SK-N-MC (cell line): ENCODE results near the gene SOCS6.

ENCODE experiments used
- DNase-seq: peaks from one replicate; pipeline ENCODE4 v3.0.0-alpha.2; 2011; ENCODE audit warnings: low read depth, low spot score
- H3K27ac ChIP-seq: fragments of 200-600 bp; sonication (generic); 2 replicates; pipeline ENCODE4 v1.5.1; 2016; ENCODE audit warnings: mixed run types
- H3K36me3 ChIP-seq: fragments of 200-600 bp; sonication (generic); 2 replicates; pipeline ENCODE4 v1.6.1; 2017; ENCODE audit warnings: antibody characterized with exemption, low read length, mixed read lengths; ENCODE audit not compliant: insufficient read depth
- H3K4me3 ChIP-seq: fragments of 200-600 bp; sonication (generic); 2 replicates; pipeline ENCODE4 v1.5.1; 2016
- H3K9ac ChIP-seq: fragments of 200-600 bp; sonication (generic); 2 replicates; pipeline ENCODE4 v1.8.0; 2017; ENCODE audit warnings: mixed run types, mixed read lengths; ENCODE audit not compliant: insufficient read length
- H3K9me3 ChIP-seq: fragments of 200-600 bp; sonication (generic); 2 replicates; pipeline ENCODE4 v1.6.1; 2017; ENCODE audit warnings: low read depth, mild to moderate bottlenecking, antibody characterized with exemption, low read length, moderate library complexity, mixed read lengths
- EZH2 ChIP-seq: fragments of 200-600 bp; sonication (generic); IDR thresholded peaks from one replicate; pipeline ENCODE4 v1.6.1; 2017; ENCODE audit warnings: antibody characterized with exemption
- FOXP2 ChIP-seq: optimal IDR thresholded peaks from 2 replicates; pipeline ENCODE3; 2011; ENCODE audit warnings: mild to moderate bottlenecking, moderate library complexity; ENCODE audit not compliant: insufficient read depth; ENCODE audit errors: extremely low read length, control extremely low read depth
- POLR2AphosphoS5 ChIP-seq: IDR thresholded peaks from 2 replicates; pipeline ENCODE4 v1.6.1; 2012; ENCODE audit warnings: mild to moderate bottlenecking, low read depth, low read length, borderline replicate concordance

SOCS6 gene

GRCh38 chr18:70322928-70323327 is 34.1 kb downstream of the SOCS6 start:
- H3K36me3 ChIP-seq = peaks cover 11% of the 10 kb centered on the region; the same call in 1 of the 2 replicates
- no peak overlapping the region for H3K4me3 ChIP-seq
- no peak for DNase-seq
- no peak overlapping the region for H3K9ac ChIP-seq
- TF ChIP-seq POLR2AphosphoS5 (no peak), FOXP2 (no peak), EZH2 (no peak)
- no peaks in the 10 kb centered on the region for H3K9me3 ChIP-seq
- H3K27ac ChIP-seq = no peak overlapping the region

DNA sequence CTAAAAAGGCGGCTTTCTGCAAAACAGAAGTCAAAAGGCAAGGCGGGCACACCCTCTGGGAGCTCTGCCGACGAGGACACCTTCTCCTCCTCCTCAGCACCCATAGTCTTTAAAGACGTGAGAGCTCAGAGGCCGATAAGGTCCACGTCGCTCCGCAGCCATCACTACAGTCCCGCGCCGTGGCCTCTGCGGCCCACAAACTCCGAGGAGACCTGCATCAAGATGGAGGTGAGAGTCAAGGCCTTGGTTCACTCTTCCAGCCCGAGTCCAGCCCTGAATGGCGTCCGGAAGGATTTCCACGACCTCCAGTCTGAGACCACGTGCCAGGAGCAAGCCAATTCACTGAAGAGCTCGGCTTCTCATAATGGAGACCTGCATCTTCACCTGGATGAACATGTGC is 36.1 kb downstream of the SOCS6 start:
- H3K9me3 ChIP-seq = no peaks in the 10 kb centered on the region
- no peak overlapping the region for H3K4me3 ChIP-seq
- no peak overlapping the region for H3K9ac ChIP-seq
- H3K27ac ChIP-seq = no peak overlapping the region
- DNase-seq = no peak
- TF ChIP-seq EZH2 (no peak), FOXP2 (no peak), POLR2AphosphoS5 (no peak)
- peaks cover 11% of the 10 kb centered on the region; the same call in 1 of the 2 replicates for H3K36me3 ChIP-seq

GRCh38 chr18:70326255-70326654 is 37.4 kb downstream of the SOCS6 start:
- Histone ChIP-seq H3K9me3 (no peaks in the 10 kb centered on the region), H3K4me3 (no peak overlapping the region), H3K36me3 (peaks cover 11% of the 10 kb centered on the region; the same call in 1 of the 2 replicates), H3K9ac (no peak overlapping the region), H3K27ac (no peak overlapping the region)
- TF ChIP-seq FOXP2 (no peak), POLR2AphosphoS5 (no peak), EZH2 (no peak)
- no peak for DNase-seq

DNA sequence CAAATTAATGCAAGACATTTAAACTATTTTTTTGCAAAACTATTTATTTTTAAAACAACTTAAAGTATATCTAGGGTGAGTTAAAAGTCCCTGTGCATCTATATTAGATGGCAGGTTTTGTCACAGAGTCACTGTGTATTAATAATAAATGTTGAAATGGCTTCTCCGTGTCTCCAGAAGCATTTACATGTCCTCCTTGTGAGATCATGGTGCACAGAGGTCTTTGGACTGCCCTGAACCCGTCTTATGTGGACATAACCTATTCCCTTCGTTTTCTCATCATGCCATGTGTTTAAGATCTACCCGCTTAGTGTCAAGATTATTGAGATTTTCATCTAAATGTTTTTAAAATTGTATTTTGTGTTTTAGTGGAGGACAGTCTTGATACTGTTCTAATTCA is 39.3 kb downstream of the SOCS6 start:
- Histone ChIP-seq H3K4me3 (no peak overlapping the region), H3K36me3 (peaks cover 11% of the 10 kb centered on the region; the same call in 1 of the 2 replicates), H3K9ac (no peak overlapping the region), H3K9me3 (no peaks in the 10 kb centered on the region), H3K27ac (no peak overlapping the region)
- no peak for DNase-seq
- no peak for TF ChIP-seq EZH2
- no peak for TF ChIP-seq FOXP2

- Histone ChIP-seq H3K27ac (no peak overlapping the region), H3K36me3 (peaks cover 11% of the 10 kb centered on the region; the same call in 1 of the 2 replicates), H3K4me3 (no peak overlapping the region), H3K9me3 (no peaks in the 10 kb centered on the region), H3K9ac (no peak overlapping the region)
- DNase-seq = no peak
- TF ChIP-seq FOXP2 = no peak
- no peak for TF ChIP-seq EZH2
- no peak for TF ChIP-seq POLR2AphosphoS5
Observed at GRCh38 chr18:70329071-70329470, 40.2 kb downstream of the SOCS6 start.

DNA sequence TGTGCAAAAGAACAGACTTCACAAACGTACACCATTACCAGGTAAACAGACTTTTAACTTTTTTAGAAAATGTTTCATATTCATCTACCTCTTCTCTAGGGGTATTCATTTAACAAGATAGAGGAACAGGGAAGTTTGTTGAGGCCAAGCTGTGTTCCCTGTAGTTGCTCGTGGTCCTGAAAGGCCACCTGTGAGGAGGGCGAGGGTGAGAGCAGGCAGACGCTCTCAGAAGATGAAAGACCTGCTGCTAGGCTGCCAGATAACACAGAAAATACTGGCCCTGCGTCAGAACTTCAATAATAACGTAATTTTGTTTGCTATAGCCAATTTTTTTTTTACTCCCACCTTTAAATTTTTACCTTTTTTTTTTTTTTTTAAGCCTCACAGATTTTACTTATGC is 42.0 kb downstream of the SOCS6 start:
- Histone ChIP-seq H3K9ac (no peak overlapping the region), H3K4me3 (no peak overlapping the region), H3K36me3 (no peaks in the 10 kb centered on the region; the same call in 1 of the 2 replicates), H3K27ac (no peak overlapping the region), H3K9me3 (no peaks in the 10 kb centered on the region)
- no peak for TF ChIP-seq FOXP2
- TF ChIP-seq POLR2AphosphoS5 = no peak
- no peak for TF ChIP-seq EZH2
- no peak for DNase-seq

DNA sequence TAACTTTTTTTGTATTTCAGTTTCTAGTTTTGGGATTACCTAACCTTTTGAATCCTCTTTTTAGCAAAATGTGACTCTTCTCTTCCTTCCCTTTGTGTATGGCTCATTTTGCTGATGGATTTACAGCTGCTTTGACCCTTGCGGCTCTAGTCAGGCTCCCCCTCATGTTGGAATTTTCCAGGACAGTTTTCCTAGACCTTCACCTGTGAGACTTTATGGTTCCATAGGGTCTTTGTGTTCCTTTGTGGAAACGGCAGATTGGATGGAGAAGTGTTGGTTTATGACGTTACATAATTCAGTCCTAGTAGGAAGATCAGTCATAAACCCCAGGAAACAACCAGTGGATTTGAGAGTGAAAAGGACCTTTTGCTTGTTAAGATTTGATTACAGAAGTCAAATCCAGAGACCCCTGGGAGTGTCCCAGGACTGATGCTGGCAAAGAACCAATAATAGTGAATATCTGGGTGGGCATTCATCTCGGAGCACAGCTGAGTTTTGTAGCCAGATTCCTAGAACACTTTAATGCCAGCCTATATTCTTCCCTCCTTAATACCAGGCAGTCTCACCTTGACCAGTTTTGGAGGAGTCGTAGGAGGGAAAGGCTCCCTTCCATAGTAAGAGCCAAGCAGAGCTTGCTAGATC is 42.7 kb downstream of the SOCS6 start:
- no peak for DNase-seq
- no peak overlapping the region for H3K4me3 ChIP-seq
- H3K9ac ChIP-seq = no peak overlapping the region
- no peaks in the 10 kb centered on the region for H3K36me3 ChIP-seq
- TF ChIP-seq FOXP2 (no peak), POLR2AphosphoS5 (no peak), EZH2 (no peak)
- no peaks in the 10 kb centered on the region for H3K9me3 ChIP-seq
- no peak overlapping the region for H3K27ac ChIP-seq

- Histone ChIP-seq H3K27ac (no peak overlapping the region), H3K9me3 (no peaks in the 10 kb centered on the region), H3K4me3 (no peak overlapping the region), H3K9ac (no peak overlapping the region), H3K36me3 (no peaks in the 10 kb centered on the region)
- TF ChIP-seq FOXP2 = no peak
- TF ChIP-seq EZH2 = no peak
- no peak for TF ChIP-seq POLR2AphosphoS5
- DNase-seq = no peak
Observed at GRCh38 chr18:70332694-70333093, 43.8 kb downstream of the SOCS6 start.

DNA sequence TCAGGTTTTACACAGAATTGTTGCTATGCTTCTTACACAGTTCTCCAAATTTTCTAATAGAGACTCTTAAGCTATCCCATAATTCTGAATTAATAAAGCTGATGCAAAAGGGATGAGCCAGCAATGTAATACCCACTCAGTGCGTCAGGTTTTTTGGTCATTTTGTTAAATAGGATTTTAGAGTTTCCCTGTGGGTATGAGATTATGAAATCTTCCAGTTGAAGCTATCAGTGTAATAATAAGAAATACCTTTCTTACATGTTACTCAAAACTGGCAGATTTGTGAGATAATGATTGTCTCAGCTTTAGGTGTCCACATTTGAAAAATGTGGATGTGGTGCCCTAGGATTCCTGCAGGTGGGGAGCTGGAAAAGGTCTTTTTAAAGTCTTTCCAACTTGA is 44.5 kb downstream of the SOCS6 start:
- H3K9ac ChIP-seq = no peak overlapping the region

More for the DNA sequence above, 44.5 kb downstream of the SOCS6 start:
- Histone ChIP-seq H3K27ac (no peak overlapping the region), H3K9me3 (no peaks in the 10 kb centered on the region), H3K36me3 (no peaks in the 10 kb centered on the region), H3K4me3 (no peak overlapping the region)
- no peak for DNase-seq
- no peak for TF ChIP-seq FOXP2
- TF ChIP-seq POLR2AphosphoS5 = no peak
- no peak for TF ChIP-seq EZH2
